NOMO-1 treated with dmso at 0.1 percent for 144 hours (cell line): ENCODE measurements around the gene CIROP.
A peak's percentile ranks its signal among the peaks of the same experiment; 100 is the strongest.

Experiments
- DNase-seq: peaks from one replicate; lab custom pipeline; 2025; ENCODE audit not compliant: unreplicated experiment; lab: John Stamatoyannopoulos, UW

Gene CIROP

GRCh38 chr14:23104591-23105347 is at the start of gene CIROP:
TSS of gene CIROP (minus strand) at chr14:23104989. CDS start at chr14:23104920, 69 bp downstream.
- no peak for DNase-seq

DNA sequence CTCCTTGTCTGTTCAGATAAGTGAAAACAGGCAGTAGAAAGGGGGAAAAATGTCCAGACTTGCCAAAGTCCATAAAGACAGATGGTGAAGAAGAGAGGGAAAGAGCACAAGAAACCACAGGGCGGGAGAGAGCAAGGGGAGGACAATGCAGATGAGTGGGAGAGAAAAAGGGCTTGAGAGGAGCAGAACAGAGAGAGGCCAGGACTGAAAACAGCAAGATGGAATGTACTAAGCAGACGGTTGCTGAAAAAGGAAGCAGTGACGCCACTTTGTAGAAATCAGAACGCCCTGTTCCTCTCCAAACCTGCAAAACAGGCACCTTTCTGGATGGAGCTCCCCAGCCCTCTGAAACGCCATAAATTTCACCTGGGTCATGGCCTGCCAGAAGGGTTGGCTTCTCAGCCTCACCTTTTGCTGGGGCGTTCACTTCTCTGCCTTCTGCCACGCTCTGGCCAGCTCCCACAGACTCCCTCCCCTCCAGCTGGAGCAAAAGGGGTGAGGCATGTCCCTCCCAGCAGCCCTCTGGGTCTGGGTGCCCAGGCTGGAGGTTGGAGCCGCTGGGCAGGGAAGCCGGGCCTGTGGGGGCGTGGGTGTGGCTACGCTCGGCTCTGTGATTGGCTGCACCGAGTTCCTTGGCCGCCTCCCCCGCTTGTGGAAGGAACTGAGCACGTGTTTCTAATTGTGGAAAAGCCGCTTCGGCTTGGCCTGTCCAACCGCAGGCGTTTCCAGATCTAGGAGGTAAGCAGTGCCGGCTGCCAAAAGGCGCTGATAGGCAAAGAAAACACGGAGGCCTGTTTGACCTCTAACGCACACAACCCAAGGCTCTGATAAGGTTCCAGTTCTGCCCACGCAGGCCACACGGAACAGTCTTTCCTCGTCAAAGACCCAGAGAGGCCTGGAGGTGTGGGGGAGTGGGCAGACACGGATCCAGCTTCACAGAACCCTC is 49.3 kb upstream of the CIROP start:
- DNase-seq: peak; percentile 74

- DNase-seq: no peak
These were observed 46.6 kb upstream of the CIROP start for GRCh38 chr14:23151342-23151741.

DNA sequence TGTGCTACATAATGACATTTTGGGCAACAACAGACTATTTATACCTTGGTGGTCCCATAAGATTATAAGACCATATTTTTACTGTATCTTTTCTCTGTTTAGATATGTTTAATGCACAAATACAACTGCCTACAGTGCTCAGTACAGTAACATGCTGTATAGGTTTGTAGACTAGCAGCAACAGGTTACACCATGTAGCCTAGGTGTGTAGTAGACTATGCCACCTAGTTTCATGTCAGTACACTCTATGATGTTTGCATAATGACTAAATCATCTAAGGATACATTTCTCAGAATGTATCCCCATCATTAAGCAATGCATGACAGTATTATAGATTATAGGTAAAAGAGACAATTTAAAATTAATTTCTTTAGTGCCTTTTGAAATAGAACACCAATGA is 45.0 kb upstream of the CIROP start:
- DNase-seq: no peak

DNA sequence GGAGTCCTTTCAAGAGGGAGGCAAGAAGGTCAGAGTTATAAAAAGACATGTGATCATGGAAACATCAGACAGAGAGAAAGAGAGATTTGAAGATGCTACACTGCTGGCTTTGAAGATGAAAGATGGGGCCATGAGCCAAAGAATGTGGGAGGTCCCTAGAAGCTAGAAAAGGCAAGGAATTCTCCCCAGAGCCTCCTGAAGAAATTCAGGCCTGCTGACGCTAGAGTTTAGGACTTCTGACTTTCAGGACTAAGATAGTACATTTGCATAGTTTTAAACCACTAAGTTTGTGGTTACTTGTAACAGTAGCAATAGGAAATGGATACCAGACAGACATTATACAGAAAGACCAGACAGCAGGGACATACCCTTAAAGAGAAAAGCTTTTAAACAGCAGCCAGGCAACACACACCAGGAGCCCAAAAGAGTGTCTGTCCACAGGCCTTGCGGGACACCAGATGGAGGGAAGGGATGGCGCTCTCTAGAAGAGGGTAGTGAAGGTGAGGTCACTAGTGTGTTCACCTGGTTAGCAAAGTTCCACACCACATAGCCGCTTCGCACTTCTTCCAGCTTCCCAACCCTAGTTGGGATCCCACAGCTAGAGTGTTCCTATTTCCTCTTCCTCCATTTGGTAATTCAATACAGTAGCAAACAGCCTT is 43.9 kb upstream of the CIROP start:
- DNase-seq: no peak

GRCh38 chr14:23147676-23148075 is 42.9 kb upstream of the CIROP start:
- DNase-seq: no peak

GRCh38 chr14:23146980-23147379 is 42.2 kb upstream of the CIROP start:
- DNase-seq: no peak

GRCh38 chr14:23146351-23146910 is 41.6 kb upstream of the CIROP start:
- no peak for DNase-seq

- DNase-seq: no peak
These were observed 41.1 kb upstream of the CIROP start for GRCh38 chr14:23145794-23146350.

DNA sequence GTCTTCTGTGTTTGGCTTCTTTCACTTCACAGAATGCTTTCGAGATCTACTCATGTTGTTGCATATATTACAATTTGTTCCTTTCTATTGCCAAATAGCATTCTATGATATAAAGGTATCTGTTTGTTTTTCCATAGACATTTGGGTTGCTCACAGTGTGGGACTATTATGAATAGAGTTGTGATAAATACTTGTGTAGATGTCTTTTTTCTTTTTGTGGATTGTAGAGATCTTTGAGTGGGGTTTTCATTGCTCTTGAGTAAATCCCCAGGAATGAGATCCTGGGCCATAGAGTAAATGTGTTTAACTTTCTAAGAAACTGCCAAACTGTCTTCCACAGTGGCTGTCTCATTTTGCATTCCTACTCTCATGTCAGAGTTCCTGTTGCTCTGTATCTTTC is 39.1 kb upstream of the CIROP start:
- DNase-seq: no peak

GRCh38 chr14:23142826-23143225 is 38.0 kb upstream of the CIROP start:
- DNase-seq: no peak

DNA sequence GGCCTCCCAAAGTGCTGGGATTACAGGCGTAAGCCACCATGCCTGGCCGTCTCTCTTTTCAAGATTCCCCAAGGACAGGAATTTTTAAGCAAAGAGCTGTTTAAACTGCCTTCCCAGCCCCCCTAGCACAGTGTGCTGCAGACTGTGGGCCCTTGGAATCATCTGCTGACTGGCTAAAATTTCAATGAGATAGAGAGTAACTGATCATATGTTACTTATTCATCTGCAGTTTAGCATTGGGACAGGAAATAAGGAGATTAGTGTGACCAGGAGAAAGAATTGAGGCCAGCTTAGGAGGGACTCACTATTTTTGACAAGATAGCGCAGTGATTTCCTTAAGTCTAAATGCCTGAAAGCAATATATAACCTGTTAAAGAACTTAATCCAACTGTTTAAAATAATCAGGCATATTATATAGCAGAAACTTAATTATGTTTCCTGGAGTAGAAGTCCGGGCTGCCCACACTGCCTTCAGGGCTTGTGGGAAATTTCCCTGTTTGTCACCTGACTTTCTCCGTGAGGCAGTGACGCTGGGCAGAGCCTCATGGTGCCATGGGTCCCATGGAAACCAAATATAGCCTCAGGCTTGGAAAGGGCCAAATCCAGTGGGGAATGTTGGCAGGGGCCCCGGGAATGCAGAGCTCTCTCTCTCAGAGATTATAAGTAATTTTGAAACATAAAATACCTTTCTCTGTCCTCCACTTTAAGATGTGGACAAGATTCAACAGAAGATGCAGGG is 37.1 kb upstream of the CIROP start:
- DNase-seq: no peak

DNA sequence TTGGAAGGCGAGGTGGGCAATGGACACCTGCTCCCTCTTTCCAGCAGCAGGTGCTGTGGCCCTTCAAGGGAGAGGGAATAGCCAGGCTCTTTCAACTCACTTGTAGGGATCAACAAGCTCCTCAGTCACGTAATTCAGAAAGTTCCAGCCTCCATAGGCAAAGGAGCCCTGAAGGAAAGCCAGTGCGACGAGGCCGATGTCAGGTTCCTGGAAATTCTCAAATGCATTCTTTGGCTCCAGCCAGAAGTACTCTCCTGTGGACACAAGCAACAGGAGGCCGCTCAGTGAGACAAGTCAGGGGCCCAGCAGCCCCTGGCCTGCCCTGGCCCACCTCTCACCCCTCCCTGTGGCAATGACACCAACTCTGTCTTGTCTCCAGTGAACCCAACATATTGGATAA is 35.6 kb upstream of the CIROP start:
- DNase-seq: no peak

- no peak for DNase-seq
These were observed 35.1 kb upstream of the CIROP start for GRCh38 chr14:23139874-23140273.

DNA sequence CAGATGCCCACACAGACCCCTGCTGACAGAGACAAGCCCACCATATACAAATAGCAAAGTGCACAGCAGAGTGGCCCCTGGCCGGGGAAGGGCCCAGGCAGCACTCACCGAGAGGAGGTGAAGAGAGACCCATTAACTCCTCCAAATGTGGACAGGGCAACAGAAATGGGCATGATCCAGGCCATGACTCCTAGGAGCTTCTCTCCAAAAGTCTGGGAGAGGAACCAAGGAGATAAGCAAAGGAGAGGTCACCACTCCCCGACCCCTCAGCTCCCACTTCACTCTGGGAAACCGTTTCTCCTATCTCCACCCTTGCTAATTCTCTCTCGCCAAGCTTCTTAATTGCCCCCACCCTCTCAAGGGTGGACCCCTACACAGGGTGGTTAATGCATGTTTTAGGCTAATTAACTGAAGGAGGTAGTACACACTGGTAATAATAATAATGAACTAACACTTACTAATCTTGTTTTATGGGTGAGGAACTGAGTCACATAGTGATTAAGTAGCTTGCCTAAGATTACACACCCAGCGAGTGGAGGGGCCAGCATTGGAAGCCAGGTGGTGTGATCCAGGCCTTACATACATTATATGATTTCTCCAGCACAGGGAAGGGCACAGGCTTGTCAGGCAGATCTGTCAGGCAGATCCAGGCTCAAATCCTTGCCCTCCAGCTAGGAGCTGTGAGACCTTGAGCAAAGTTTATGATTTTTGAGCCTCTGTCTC is 33.2 kb upstream of the CIROP start:
- no peak for DNase-seq

DNA sequence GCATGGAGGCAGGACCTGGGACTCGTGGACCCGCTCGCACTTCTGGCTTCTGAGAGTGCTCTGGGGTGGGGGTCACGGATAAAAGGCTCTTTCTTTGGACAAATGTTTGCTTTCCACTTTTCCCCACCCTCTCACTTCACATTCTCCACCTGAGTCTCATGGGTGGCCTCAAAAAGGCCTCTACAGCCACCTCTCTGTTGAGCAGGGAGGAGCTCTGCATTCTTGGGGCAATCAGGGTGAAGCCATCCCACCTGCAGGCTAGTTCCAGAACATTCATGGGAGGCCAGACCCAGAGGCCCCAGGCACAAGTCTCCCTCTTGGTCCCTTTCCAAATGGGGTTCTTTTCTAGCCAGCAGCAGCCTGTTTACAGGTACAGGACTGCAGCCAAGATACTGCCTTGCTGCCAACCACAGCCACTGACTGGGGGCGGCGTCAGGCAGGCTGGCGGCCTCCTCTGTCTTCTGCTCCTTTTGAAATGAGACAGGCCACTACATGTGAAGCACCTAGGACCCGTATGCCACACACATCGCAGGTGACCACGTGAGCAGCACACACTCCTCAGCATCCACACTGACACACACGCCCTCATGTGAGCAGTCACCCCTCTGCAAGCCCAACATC is 32.5 kb upstream of the CIROP start:
- no peak for DNase-seq

DNA sequence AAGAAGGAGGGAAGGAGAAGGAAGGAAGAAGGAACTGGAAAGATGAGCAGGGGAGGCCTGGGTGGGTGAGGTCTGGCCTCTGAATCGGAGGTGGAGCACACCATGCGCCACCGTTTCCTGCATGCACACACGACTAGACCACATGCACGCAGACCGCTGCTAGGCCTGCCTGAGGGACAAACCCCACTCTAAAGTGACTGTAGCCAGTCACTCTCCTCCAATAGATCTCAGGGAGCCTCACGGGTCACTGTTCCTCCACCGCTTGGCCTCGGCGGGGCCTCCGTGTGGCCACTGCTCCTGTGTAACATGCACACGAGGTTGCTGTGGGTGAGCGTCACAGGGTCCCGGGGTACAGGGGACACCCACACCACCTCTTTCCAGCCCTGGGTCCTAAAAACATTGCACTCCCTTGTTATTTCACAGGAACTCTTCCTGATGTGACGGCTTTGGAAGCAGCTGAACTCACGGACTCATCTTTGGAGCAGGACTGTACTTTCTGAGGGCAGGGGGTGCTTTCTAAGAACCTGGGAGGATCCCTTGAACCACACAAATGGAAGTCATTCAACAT is 31.9 kb upstream of the CIROP start:
- DNase-seq: no peak

- no peak for DNase-seq
These were observed 28.2 kb upstream of the CIROP start for GRCh38 chr14:23132970-23133369.

- no peak for DNase-seq
These were observed 26.7 kb upstream of the CIROP start for GRCh38 chr14:23131482-23131881.
